Activated T-cell treated with anti-CD3 and anti-CD28 coated beads, Interleukin-2, amount 50 U/mL, for 4 hours (primary cell): ENCODE measurements around the gene ZFYVE28. TPM values are rescaled to one million over a fixed set of nuclear protein-coding genes. Genes with fewer than 3 reads are reported as not detected.
"Not testable (repeated sequence)": the region's sequence is repeated elsewhere in the genome, so short reads cannot be mapped to it uniquely, and the experiment has no call there.

Experiments used
- ATAC-seq, 2 donors: fragments of 200-7000 bp; cut with Tn5 transposase; one replicate each; pipeline ENCODE4 v1.10.0; 2021
- DNase-seq: peaks from one replicate; pipeline ENCODE4 v3.0.0-alpha.2; 2020
- H3K27me3 Mint-ChIP-seq: one replicate; pipeline ENCODE4 v1.8.0; 2021; ENCODE audit warnings: low read depth, mixed read lengths
- H3K36me3 Mint-ChIP-seq: one replicate; pipeline ENCODE4 v1.8.0; 2022; ENCODE audit warnings: mixed read lengths; ENCODE audit not compliant: insufficient read depth
- H3K4me1 Mint-ChIP-seq: one replicate; pipeline ENCODE4 v1.8.0; 2021; ENCODE audit warnings: low read depth, mixed read lengths
- H3K4me3 Mint-ChIP-seq: one replicate; pipeline ENCODE4 v1.8.0; 2021; ENCODE audit warnings: mild to moderate bottlenecking, moderate library complexity, mixed read lengths
- H3K9me3 Mint-ChIP-seq: one replicate; pipeline ENCODE4 v1.8.0; 2021; ENCODE audit warnings: mixed read lengths
- total RNA-seq, 3 donors: library from RNA; stranded (reverse); gene quantifications; one replicate each; pipeline ENCODE4 v1.2.1, GENCODE V29; 2021

Gene ZFYVE28
- total RNA-seq, 3 donors from 2014 or later, result 7.0 to 10.1 (median 7.1) TPM

- no peaks in the 10 kb centered on the region for H3K27me3 Mint-ChIP-seq
- DNase-seq (no peak), ATAC-seq (no peak)
- no peaks in the 10 kb centered on the region for H3K36me3 Mint-ChIP-seq
- peaks cover 3% of the 10 kb centered on the region for H3K4me1 Mint-ChIP-seq
- no peaks in the 10 kb centered on the region for H3K9me3 Mint-ChIP-seq
- no peak overlapping the region for H3K4me3 Mint-ChIP-seq
Observed at GRCh38 chr4:2275546-2276251, 142.7 kb downstream of the ZFYVE28 start.

- not testable (repeated sequence) for H3K27me3 Mint-ChIP-seq, H3K9me3 Mint-ChIP-seq, ATAC-seq, H3K4me3 Mint-ChIP-seq, DNase-seq, H3K36me3 Mint-ChIP-seq, H3K4me1 Mint-ChIP-seq
Observed at GRCh38 chr4:2275044-2275397, 143.4 kb downstream of the ZFYVE28 start.

GRCh38 chr4:2274320-2275043 is 144.0 kb downstream of the ZFYVE28 start:
- H3K4me3 Mint-ChIP-seq, result no peak overlapping the region
- DNase-seq (no peak), ATAC-seq (no peak)
- H3K36me3 Mint-ChIP-seq, result no peaks in the 10 kb centered on the region
- no peaks in the 10 kb centered on the region for H3K27me3 Mint-ChIP-seq
- no peaks in the 10 kb centered on the region for H3K9me3 Mint-ChIP-seq
- no peaks in the 10 kb centered on the region for H3K4me1 Mint-ChIP-seq

- no peaks in the 10 kb centered on the region for H3K36me3 Mint-ChIP-seq
- H3K9me3 Mint-ChIP-seq, result no peaks in the 10 kb centered on the region
- ATAC-seq, result no peak
- H3K4me3 Mint-ChIP-seq, result no peak overlapping the region
- H3K4me1 Mint-ChIP-seq, result no peaks in the 10 kb centered on the region
- no peak for DNase-seq
- H3K27me3 Mint-ChIP-seq, result no peaks in the 10 kb centered on the region
Observed at GRCh38 chr4:2273657-2274319, 144.7 kb downstream of the ZFYVE28 start.

- Mint-ChIP-seq H3K4me3 (no peak overlapping the region), H3K4me1 (no peaks in the 10 kb centered on the region), H3K36me3 (no peaks in the 10 kb centered on the region), H3K27me3 (no peaks in the 10 kb centered on the region), H3K9me3 (no peaks in the 10 kb centered on the region)
- DNase-seq (no peak), ATAC-seq (no peak)
Observed at GRCh38 chr4:2273221-2273620, 145.2 kb downstream of the ZFYVE28 start.

GRCh38 chr4:2272828-2273120 is 145.7 kb downstream of the ZFYVE28 start:
- Mint-ChIP-seq H3K27me3 (no peaks in the 10 kb centered on the region), H3K4me1 (no peaks in the 10 kb centered on the region), H3K4me3 (no peak overlapping the region), H3K36me3 (no peaks in the 10 kb centered on the region), H3K9me3 (no peaks in the 10 kb centered on the region)
- ATAC-seq (no peak), DNase-seq (no peak)

- Mint-ChIP-seq H3K9me3 (no peaks in the 10 kb centered on the region), H3K4me1 (no peaks in the 10 kb centered on the region), H3K4me3 (no peak overlapping the region), H3K27me3 (no peaks in the 10 kb centered on the region), H3K36me3 (no peaks in the 10 kb centered on the region)
- DNase-seq, result no peak
- no peak for ATAC-seq
Observed at GRCh38 chr4:2272026-2272827, 146.2 kb downstream of the ZFYVE28 start.

GRCh38 chr4:2271279-2272025 is 147.0 kb downstream of the ZFYVE28 start:
- ATAC-seq (no peak), DNase-seq (no peak)
- Mint-ChIP-seq H3K4me3 (no peak overlapping the region), H3K36me3 (no peaks in the 10 kb centered on the region), H3K27me3 (no peaks in the 10 kb centered on the region), H3K4me1 (no peaks in the 10 kb centered on the region), H3K9me3 (no peaks in the 10 kb centered on the region)

GRCh38 chr4:2270341-2271165 is 147.9 kb downstream of the ZFYVE28 start:
- Mint-ChIP-seq H3K4me3 (no peak overlapping the region), H3K4me1 (no peaks in the 10 kb centered on the region), H3K36me3 (no peaks in the 10 kb centered on the region), H3K27me3 (no peaks in the 10 kb centered on the region), H3K9me3 (no peaks in the 10 kb centered on the region)
- DNase-seq, result no peak
- no peak for ATAC-seq

GRCh38 chr4:2269618-2270163 is 148.8 kb downstream of the ZFYVE28 start:
- Mint-ChIP-seq H3K4me1 (no peaks in the 10 kb centered on the region), H3K27me3 (no peaks in the 10 kb centered on the region), H3K36me3 (no peaks in the 10 kb centered on the region), H3K4me3 (no peak overlapping the region), H3K9me3 (no peaks in the 10 kb centered on the region)
- ATAC-seq, result no peak
- DNase-seq, result no peak

- Mint-ChIP-seq H3K9me3 (no peaks in the 10 kb centered on the region), H3K36me3 (no peaks in the 10 kb centered on the region), H3K27me3 (no peaks in the 10 kb centered on the region), H3K4me1 (no peaks in the 10 kb centered on the region), H3K4me3 (no peak overlapping the region)
- DNase-seq (no peak), ATAC-seq (no peak)
Observed at GRCh38 chr4:2269206-2269531, 149.3 kb downstream of the ZFYVE28 start.

- Mint-ChIP-seq H3K4me1 (no peaks in the 10 kb centered on the region), H3K36me3 (no peaks in the 10 kb centered on the region), H3K27me3 (no peaks in the 10 kb centered on the region), H3K4me3 (no peak overlapping the region), H3K9me3 (no peaks in the 10 kb centered on the region)
- DNase-seq (no peak), ATAC-seq (no peak)
Observed at GRCh38 chr4:2268357-2269205, 149.9 kb downstream of the ZFYVE28 start.
